Neuronal stem cell (in vitro differentiated cells): ENCODE results near the gene LRPAP1.

Experiments used
- DNase-seq: peaks from one replicate; pipeline ENCODE4 v3.0.0-alpha.2; 2013; ENCODE audit warnings: low spot score
- H2AFZ ChIP-seq: one replicate; pipeline ENCODE4 v1.6.1; 2013; ENCODE audit warnings: mild to moderate bottlenecking, low read length, inconsistent platforms
- H2AK5ac ChIP-seq: 2 replicates; pipeline ENCODE4 v1.6.1; 2013; ENCODE audit warnings: low read depth, mild to moderate bottlenecking, inconsistent platforms, low read length, moderate library complexity, mixed read lengths
- H2BK120ac ChIP-seq: 2 replicates; pipeline ENCODE4 v1.6.1; 2013; ENCODE audit warnings: low read depth, mild to moderate bottlenecking, inconsistent platforms, low read length, moderate library complexity, mixed read lengths
- H2BK12ac ChIP-seq: one replicate; pipeline ENCODE4 v1.6.1; 2013; ENCODE audit warnings: low read length, inconsistent platforms
- H2BK15ac ChIP-seq: 2 replicates; pipeline ENCODE4 v1.6.1; 2013; ENCODE audit warnings: mild to moderate bottlenecking, low read length, inconsistent platforms, mixed read lengths
- H2BK5ac ChIP-seq: one replicate; pipeline ENCODE4 v1.6.1; 2013; ENCODE audit warnings: inconsistent platforms, mild to moderate bottlenecking, low read length, moderate library complexity
- H3K14ac ChIP-seq: one replicate; pipeline ENCODE4 v1.6.1; 2013; ENCODE audit warnings: low read length, inconsistent platforms
- H3K18ac ChIP-seq: 2 replicates; pipeline ENCODE4 v1.6.1; 2013; ENCODE audit warnings: low read length, inconsistent platforms
- H3K23ac ChIP-seq: 2 replicates; pipeline ENCODE4 v1.6.1; 2013; ENCODE audit warnings: low read depth, mild to moderate bottlenecking, mixed read lengths, low read length, inconsistent platforms; ENCODE audit not compliant: poor library complexity
- H3K27ac ChIP-seq: replicated peaks from 3 replicates; pipeline ENCODE4 v1.5.1; 2013; ENCODE audit warnings: low read length, inconsistent platforms
- H3K27me3 ChIP-seq, 3 experiments: 2 replicates each; pipeline ENCODE4 v1.6.1; 2013; ENCODE audit warnings: low read length in 3 of 3, mild to moderate bottlenecking in 2 of 3, inconsistent platforms in 1 of 3, low read depth in 1 of 3, mixed read lengths in 1 of 3, moderate library complexity in 1 of 3; ENCODE audit not compliant: control insufficient read depth in 3 of 3, insufficient read depth in 3 of 3
- H3K36me3 ChIP-seq, 2 donors: replicated peaks in 1 of 2; 2 replicates each; pipeline ENCODE4 v1.6.1; 2013; ENCODE audit warnings: low read length in 2 of 2; ENCODE audit not compliant: control insufficient read depth in 2 of 2, insufficient read depth in 2 of 2
- H3K4ac ChIP-seq: 2 replicates; pipeline ENCODE4 v1.6.1; 2013; ENCODE audit warnings: inconsistent platforms, mild to moderate bottlenecking, low read length, moderate library complexity
- H3K4me1 ChIP-seq, 2 donors: 1 replicate in 1 of 2; 2 replicates in 1 of 2; pipeline ENCODE4 v1.6.1; 2013; ENCODE audit warnings: low read length in 2 of 2, low read depth in 1 of 2; ENCODE audit not compliant: control insufficient read depth in 2 of 2, insufficient read depth in 1 of 2
- H3K4me2 ChIP-seq: one replicate; pipeline ENCODE4 v1.6.1; 2013; ENCODE audit warnings: mild to moderate bottlenecking, low read length, inconsistent platforms; ENCODE audit not compliant: insufficient read depth, poor library complexity, severe bottlenecking
- H3K4me3 ChIP-seq, 2 donors: 2 replicates each; pipeline ENCODE4 v1.5.1; 2013; ENCODE audit warnings: low read length in 2 of 2, mild to moderate bottlenecking in 2 of 2, inconsistent platforms in 1 of 2, moderate library complexity in 1 of 2
- H3K79me1 ChIP-seq: one replicate; pipeline ENCODE4 v1.6.1; 2013; ENCODE audit warnings: low read depth, mild to moderate bottlenecking, inconsistent platforms, low read length, moderate library complexity
- H3K9ac ChIP-seq: one replicate; pipeline ENCODE4 v1.6.1; 2013; ENCODE audit warnings: mild to moderate bottlenecking, low read depth, low read length, inconsistent platforms; ENCODE audit not compliant: poor library complexity
- H3K9me3 ChIP-seq, 2 donors: replicated peaks in 1 of 2; 2 replicates each; pipeline versions ENCODE3 to v1.6.1; 2013; ENCODE audit warnings: low read length in 2 of 2, mild to moderate bottlenecking in 2 of 2, inconsistent platforms in 1 of 2, low read depth in 1 of 2, mixed read lengths in 1 of 2, moderate library complexity in 1 of 2; ENCODE audit not compliant: control insufficient read depth in 2 of 2, insufficient read depth in 1 of 2
- H4K8ac ChIP-seq: one replicate; pipeline ENCODE4 v1.6.1; 2013; ENCODE audit warnings: low read depth, mild to moderate bottlenecking, inconsistent platforms, low read length, moderate library complexity
- H4K91ac ChIP-seq: one replicate; pipeline ENCODE4 v1.6.1; 2013; ENCODE audit warnings: low read length, low read depth, mild to moderate bottlenecking, inconsistent platforms; ENCODE audit not compliant: poor library complexity
- WGBS, 2 donors: extraction: QIAGEN DNeasy Blood & Tissue Kit; methylation state at CpG; one replicate each; pipeline ENCODE4 v1.1.7; 2013; ENCODE audit warnings: missing lambda C conversion rate in 2 of 2, mixed read lengths in 1 of 2; ENCODE audit not compliant: insufficient read length in 2 of 2, insufficient replicate concordance in 1 of 2; ENCODE audit errors: extremely low coverage in 2 of 2; 5-methylcytosine and 5-hydroxymethylcytosine counted together

LRPAP1 gene

GRCh38 chr4:3518511-3518880 is 13.7 kb downstream of the LRPAP1 start:
- H2AFZ ChIP-seq, result no peak overlapping the region
- H2BK15ac ChIP-seq, result no peak overlapping the region
- H3K4me3 ChIP-seq, result no peak overlapping the region
- H4K8ac ChIP-seq, result no peak overlapping the region
- no peaks in the 10 kb centered on the region for H3K27me3 ChIP-seq
- H3K27ac ChIP-seq, result no peak overlapping the region
- H4K91ac ChIP-seq, result no peak overlapping the region
- H3K79me1 ChIP-seq, result peaks cover 13% of the 10 kb centered on the region
- H3K4ac ChIP-seq, result no peak overlapping the region
- H3K18ac ChIP-seq, result no peak overlapping the region
- no peak overlapping the region for H3K9ac ChIP-seq
- no peak overlapping the region for H3K14ac ChIP-seq
- no peak overlapping the region for H2BK120ac ChIP-seq
- H3K9me3 ChIP-seq, result no peaks in the 10 kb centered on the region
- no peak for DNase-seq
- no peaks in the 10 kb centered on the region for H3K4me1 ChIP-seq
- no peak overlapping the region for H2BK12ac ChIP-seq
- H2BK5ac ChIP-seq, result no peak overlapping the region
- no peak overlapping the region for H2AK5ac ChIP-seq
- H3K4me2 ChIP-seq, result no peak overlapping the region
- WGBS, 2 donors, result no CpG with 5 or more reads among the region's 11 CpGs
- H3K36me3 ChIP-seq, result peaks cover 65 to 97% of the 10 kb centered on the region in 2 donors
- H3K23ac ChIP-seq, result no peak overlapping the region

- no peaks in the 10 kb centered on the region for H3K9me3 ChIP-seq
- H4K8ac ChIP-seq, result no peak overlapping the region
- H3K4me1 ChIP-seq, result no peaks in the 10 kb centered on the region
- H2BK12ac ChIP-seq, result no peak overlapping the region
- H4K91ac ChIP-seq, result no peak overlapping the region
- H3K23ac ChIP-seq, result peak overlapping the region; percentile 73
- H2BK120ac ChIP-seq, result no peak overlapping the region
- H2AFZ ChIP-seq, result no peak overlapping the region
- DNase-seq, result no peak
- H3K36me3 ChIP-seq, result peaks cover 64 to 97% of the 10 kb centered on the region in 2 donors
- no peak overlapping the region for H3K4ac ChIP-seq
- WGBS, 2 donors, result no CpG with 5 or more reads among the region's 49 CpGs
- no peak overlapping the region for H3K4me3 ChIP-seq
- H2BK5ac ChIP-seq, result peak overlapping the region; percentile 66
- no peak overlapping the region for H3K18ac ChIP-seq
- H3K79me1 ChIP-seq, result peaks cover 11% of the 10 kb centered on the region
- no peak overlapping the region for H3K4me2 ChIP-seq
- no peak overlapping the region for H3K9ac ChIP-seq
- no peak overlapping the region for H2BK15ac ChIP-seq
- no peak overlapping the region for H2AK5ac ChIP-seq
- no peaks in the 10 kb centered on the region for H3K27me3 ChIP-seq
- no peak overlapping the region for H3K14ac ChIP-seq
- no peak overlapping the region for H3K27ac ChIP-seq
These were observed 14.3 kb downstream of the LRPAP1 start for GRCh38 chr4:3517731-3518510.

- Histone ChIP-seq H3K14ac (peak overlapping the region; percentile 21), H3K4me3 (no peak overlapping the region), H2BK120ac (no peak overlapping the region), H3K27ac (no peak overlapping the region), H3K36me3 (peaks cover 66 to 98% of the 10 kb centered on the region in 2 donors), H2AK5ac (no peak overlapping the region), H3K4ac (no peak overlapping the region), H2AFZ (no peak overlapping the region), H3K23ac (peak overlapping the region; percentile 73), H3K4me2 (no peak overlapping the region), H4K91ac (no peak overlapping the region), H3K18ac (no peak overlapping the region), H3K27me3 (no peaks in the 10 kb centered on the region), H3K4me1 (no peaks in the 10 kb centered on the region), H4K8ac (peak overlapping the region; percentile 65), H2BK12ac (no peak overlapping the region), H3K79me1 (peaks cover 11% of the 10 kb centered on the region), H3K9ac (peak overlapping the region; percentile 60), H3K9me3 (no peaks in the 10 kb centered on the region), H2BK15ac (no peak overlapping the region), H2BK5ac (peak overlapping the region; percentile 66)
- whole genome bisulfite sequencing, 2 donors, result no CpG with 5 or more reads among the region's 29 CpGs
- DNase-seq, result no peak
These were observed 15.1 kb downstream of the LRPAP1 start for GRCh38 chr4:3516836-3517730.
